HepG2 (cell line): ENCODE measurements around the gene CD320. TPM values are rescaled to one million over a fixed set of nuclear protein-coding genes. Genes with fewer than 3 reads are reported as not detected.
A peak's percentile ranks its signal among the peaks of the same experiment; 100 is the strongest.

Experiments used
- CREB3 ChIP-seq: sonication (generic); formaldehyde crosslinking; IDR thresholded peaks from 2 replicates; pipeline ENCODE4 v1.5.0; 2020; ENCODE audit warnings: missing genetic modification reagents
- E2F5 ChIP-seq: sonication (generic); formaldehyde crosslinking; conservative IDR thresholded peaks from 2 replicates; pipeline ENCODE4 v1.4.0; 2020; ENCODE audit warnings: missing genetic modification reagents
- FOXK1 ChIP-seq: sonication (generic); formaldehyde crosslinking; IDR thresholded peaks from 2 replicates; pipeline ENCODE4 v1.4.0; 2020; ENCODE audit warnings: low read depth, missing genetic modification reagents, borderline replicate concordance
- HDAC1 ChIP-seq: sonication (generic); formaldehyde crosslinking; IDR thresholded peaks from 2 replicates; pipeline ENCODE4 v1.5.1; 2020; ENCODE audit warnings: mild to moderate bottlenecking, missing genetic modification reagents
- HES4 ChIP-seq: sonication (generic); formaldehyde crosslinking; IDR thresholded peaks from 2 replicates; pipeline ENCODE4 v1.9.0; 2021; ENCODE audit warnings: mild to moderate bottlenecking, missing genetic modification reagents, borderline replicate concordance
- KDM5A ChIP-seq: fragments of 200-600 bp; sonication (generic); IDR thresholded peaks from 2 replicates; pipeline ENCODE4 v1.7.0; 2018; ENCODE audit warnings: antibody characterized with exemption, mild to moderate bottlenecking, low read length, borderline replicate concordance
- MLLT10 ChIP-seq: sonication (generic); formaldehyde crosslinking; IDR thresholded peaks from 2 replicates; pipeline ENCODE4 v1.4.0; 2020; ENCODE audit warnings: missing genetic modification reagents
- SIN3A ChIP-seq: IDR thresholded peaks from 2 replicates; pipeline ENCODE4 v1.6.1; 2011; ENCODE audit warnings: low read depth, mild to moderate bottlenecking, control low read depth, low read length, borderline replicate concordance
- SNAPC4 ChIP-seq: sonication (generic); formaldehyde crosslinking; IDR thresholded peaks from 2 replicates; pipeline ENCODE4 v1.4.0; 2020; ENCODE audit warnings: mild to moderate bottlenecking, missing genetic modification reagents
- STAG1 ChIP-seq: sonication (generic); formaldehyde crosslinking; IDR thresholded peaks from 2 replicates; pipeline ENCODE4 v1.4.0; 2020; ENCODE audit warnings: missing genetic modification reagents
- STAT5B ChIP-seq: sonication (generic); formaldehyde crosslinking; IDR thresholded peaks from 2 replicates; pipeline ENCODE4 v1.4.0; 2020; ENCODE audit warnings: missing genetic modification reagents
- THAP7 ChIP-seq: sonication (generic); formaldehyde crosslinking; IDR thresholded peaks from 2 replicates; pipeline ENCODE4 v1.8.1; 2023; ENCODE audit warnings: mild to moderate bottlenecking, missing genetic modification reagents
- ZMYM3 ChIP-seq: sonication (generic); formaldehyde crosslinking; IDR thresholded peaks from 2 replicates; pipeline ENCODE4 v1.5.1; 2020; ENCODE audit warnings: mild to moderate bottlenecking, missing genetic modification reagents
- ZNF441 ChIP-seq: sonication (generic); formaldehyde crosslinking; IDR thresholded peaks from 2 replicates; pipeline ENCODE4 v1.7.0; 2021; ENCODE audit warnings: missing genetic modification reagents, borderline replicate concordance
- ZNF546 ChIP-seq: sonication (generic); formaldehyde crosslinking; conservative IDR thresholded peaks from 2 replicates; pipeline ENCODE4 v1.8.1; 2023; ENCODE audit warnings: mild to moderate bottlenecking, missing genetic modification reagents
- ZNF775 ChIP-seq: sonication (generic); formaldehyde crosslinking; IDR thresholded peaks from 2 replicates; pipeline ENCODE4 v1.4.0; 2020; ENCODE audit warnings: missing genetic modification reagents, mild to moderate bottlenecking, moderate library complexity, borderline replicate concordance
- ZNF839 ChIP-seq: sonication (generic); formaldehyde crosslinking; IDR thresholded peaks from 2 replicates; pipeline ENCODE4 v1.4.0; 2020; ENCODE audit warnings: missing genetic modification reagents, mild to moderate bottlenecking, borderline replicate concordance
- ZUFSP ChIP-seq: sonication (generic); formaldehyde crosslinking; IDR thresholded peaks from 2 replicates; pipeline ENCODE4 v1.9.0; 2021; ENCODE audit warnings: missing genetic modification reagents, mild to moderate bottlenecking, borderline replicate concordance
- polyA plus RNA-seq, 8 experiments: library from polyadenylated mRNA; depleted of rRNA in 3 of 8; stranded (reverse) in 7 of 8; unstranded in 1 of 8; fragments of >200 nt; fragmentation: Illumina TruSeq in 4 of 8; extraction: Trizol in 4 of 8; gene quantifications; 2 replicates each; pipeline versions ENCODE4 v1.2.1 to v1.2.3, GENCODE V29; 2011 to 2016; ENCODE audit warnings: low read depth in 4 of 8, missing spikeins in 1 of 8, mixed read lengths in 1 of 8; ENCODE audit not compliant: insufficient read depth in 1 of 8
- total RNA-seq, 5 experiments: library from RNA; depleted of rRNA; stranded (reverse); fragments of >200 nt; fragmentation: Illumina TruSeq; extraction: Trizol; gene quantifications; 2 replicates each; pipeline ENCODE4 v1.2.3, GENCODE V29; 2016; ENCODE audit warnings: low read depth in 1 of 5

Gene CD320
- total and polyA plus RNA-seq, 2 of the 13 experiments (the other 11 are each of a cell fraction or from before 2014, with no cell fraction given): 83.1 to 99.9 TPM

GRCh38 chr19:8321067-8321985, 13.2 kb upstream of the CD320 start, which contains the start of the genes NDUFA7 and RPS28 (continued):
- peak; percentile 25; the same call in 1 of the 2 replicates for TF ChIP-seq HES4 (CRISPR knock-in tag)
- TF ChIP-seq STAT5B (CRISPR knock-in tag): no peak
- peak; percentile 48 for TF ChIP-seq STAG1 (CRISPR knock-in tag)
- TF ChIP-seq SIN3A: no peak; the same call in 1 of the 2 replicates
- TF ChIP-seq ZNF546 (CRISPR knock-in tag): peak; percentile 71; the same call in 1 of the 2 replicates
- peak; percentile 90 for TF ChIP-seq KDM5A
- TF ChIP-seq FOXK1 (CRISPR knock-in tag): peak; percentile 82; the same call in 1 of the 2 replicates
- TF ChIP-seq ZUFSP (CRISPR knock-in tag): no peak
- TF ChIP-seq ZMYM3 (CRISPR knock-in tag): 0 out of 2 replicates have a peak, but pooled peaks have one; percentile 1
- peak; percentile 86; the same call in 1 of the 2 replicates for TF ChIP-seq SNAPC4 (CRISPR knock-in tag)
- TF ChIP-seq HDAC1 (CRISPR knock-in tag): peak; percentile 90
- 0 out of 2 replicates have a peak, but pooled peaks have one; percentile 63 for TF ChIP-seq ZNF441 (CRISPR knock-in tag)
- no peak for TF ChIP-seq ZNF775
- TF ChIP-seq THAP7 (CRISPR knock-in tag): peak; percentile 65; the same call in 1 of the 2 replicates
- 0 out of 2 replicates have a peak, but pooled peaks have one; percentile 23 for TF ChIP-seq E2F5 (CRISPR knock-in tag)
- no peak for TF ChIP-seq MLLT10 (CRISPR knock-in tag)
- no peak for TF ChIP-seq CREB3 (CRISPR knock-in tag)
- TF ChIP-seq ZNF839 (CRISPR knock-in tag): peak; percentile 40; the same call in 1 of the 2 replicates
